Measurements from ENCODE around the gene PABPN1. TPM values are rescaled to one million over a fixed set of nuclear protein-coding genes. Genes with fewer than 3 reads are reported as not detected.

The PABPN1 gene
- total and polyA plus RNA-seq, 2 of the 13 experiments (the other 11 are each of a cell fraction or from before 2014, with no cell fraction given), result 233 to 524 TPM

DNA sequence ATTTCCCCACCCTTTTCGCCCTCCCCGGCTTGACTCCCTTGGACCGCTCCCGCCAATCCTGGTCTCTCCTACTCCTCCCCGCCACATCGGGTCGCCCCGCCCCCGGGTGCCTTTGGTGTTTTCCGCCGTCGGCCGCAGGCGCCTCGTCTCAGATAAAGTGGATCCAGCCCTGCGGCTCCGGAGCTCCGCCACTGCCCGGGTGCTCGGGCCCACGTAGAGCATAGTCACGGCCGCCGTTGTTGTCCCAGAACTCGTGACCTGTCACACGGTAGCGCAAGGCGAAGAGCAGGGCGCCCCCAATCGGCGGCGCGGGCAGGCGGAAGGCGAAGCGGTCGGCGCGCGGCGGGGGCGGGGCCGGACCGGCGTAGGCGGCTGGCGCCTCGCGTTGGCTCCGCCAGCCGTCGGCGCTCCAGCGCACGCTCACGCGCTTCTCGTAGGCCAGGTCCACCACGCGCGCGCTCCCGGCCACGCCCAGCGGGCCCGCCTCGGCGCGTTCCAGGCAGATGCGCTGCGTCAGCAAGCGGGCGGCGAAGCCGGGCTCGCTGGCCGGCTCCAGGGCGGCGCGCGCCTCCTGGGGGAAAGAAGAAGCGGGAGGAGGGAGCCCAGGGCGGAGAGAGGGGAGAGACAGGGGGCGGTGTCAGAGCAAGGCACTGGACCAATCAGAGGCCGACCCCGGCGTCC, 19.8 kb upstream of the PABPN1 start (continued):
- TF ChIP-seq ZUFSP (CRISPR knock-in tag; IDR thresholded peaks at IDR 0.05; ENCODE audit: borderline replicate concordance) (no peak), ZNF326 (CRISPR knock-in tag; IDR thresholded peaks at IDR 0.05; ENCODE audit: borderline replicate concordance) (no peak), ZNF280B (CRISPR knock-in tag; IDR thresholded peaks at IDR 0.05; ENCODE audit: borderline replicate concordance) (no peak; the same call in 1 of the 2 replicates), ZNF619 (CRISPR knock-in tag; IDR thresholded peaks at IDR 0.05) (0 out of 2 replicates have a peak, but pooled peaks have one; percentile 9), LCORL (IDR thresholded peaks at IDR 0.05) (no peak), LCORL (CRISPR knock-in tag; IDR thresholded peaks at IDR 0.05) (no peak), ZBTB8A (CRISPR knock-in tag; IDR thresholded peaks at IDR 0.05; ENCODE audit: borderline replicate concordance, low read depth) (no peak), MED13 (CRISPR knock-in tag; IDR thresholded peaks at IDR 0.05) (peak; percentile 18; the same call in 1 of the 2 replicates), DRAP1 (CRISPR knock-in tag; IDR thresholded peaks at IDR 0.05) (no peak), ZBTB46 (CRISPR knock-in tag; IDR thresholded peaks at IDR 0.05; ENCODE audit: borderline replicate concordance) (no peak), E2F1 (CRISPR knock-in tag; IDR thresholded peaks at IDR 0.05) (peak; percentile 79), WIZ (CRISPR knock-in tag; IDR thresholded peaks at IDR 0.05) (peak; percentile 39; the same call in 1 of the 2 replicates), ZNF644 (CRISPR knock-in tag; IDR thresholded peaks at IDR 0.05; ENCODE audit: low read depth) (peak; percentile 57), ELF1 (CRISPR knock-in tag; IDR thresholded peaks at IDR 0.05) (peak; percentile 87), EZH2 (conservative IDR thresholded peaks at IDR 0.05; ENCODE audit: low read depth, low read length) (no peak)
- TF ChIP-seq, protein P1, sequence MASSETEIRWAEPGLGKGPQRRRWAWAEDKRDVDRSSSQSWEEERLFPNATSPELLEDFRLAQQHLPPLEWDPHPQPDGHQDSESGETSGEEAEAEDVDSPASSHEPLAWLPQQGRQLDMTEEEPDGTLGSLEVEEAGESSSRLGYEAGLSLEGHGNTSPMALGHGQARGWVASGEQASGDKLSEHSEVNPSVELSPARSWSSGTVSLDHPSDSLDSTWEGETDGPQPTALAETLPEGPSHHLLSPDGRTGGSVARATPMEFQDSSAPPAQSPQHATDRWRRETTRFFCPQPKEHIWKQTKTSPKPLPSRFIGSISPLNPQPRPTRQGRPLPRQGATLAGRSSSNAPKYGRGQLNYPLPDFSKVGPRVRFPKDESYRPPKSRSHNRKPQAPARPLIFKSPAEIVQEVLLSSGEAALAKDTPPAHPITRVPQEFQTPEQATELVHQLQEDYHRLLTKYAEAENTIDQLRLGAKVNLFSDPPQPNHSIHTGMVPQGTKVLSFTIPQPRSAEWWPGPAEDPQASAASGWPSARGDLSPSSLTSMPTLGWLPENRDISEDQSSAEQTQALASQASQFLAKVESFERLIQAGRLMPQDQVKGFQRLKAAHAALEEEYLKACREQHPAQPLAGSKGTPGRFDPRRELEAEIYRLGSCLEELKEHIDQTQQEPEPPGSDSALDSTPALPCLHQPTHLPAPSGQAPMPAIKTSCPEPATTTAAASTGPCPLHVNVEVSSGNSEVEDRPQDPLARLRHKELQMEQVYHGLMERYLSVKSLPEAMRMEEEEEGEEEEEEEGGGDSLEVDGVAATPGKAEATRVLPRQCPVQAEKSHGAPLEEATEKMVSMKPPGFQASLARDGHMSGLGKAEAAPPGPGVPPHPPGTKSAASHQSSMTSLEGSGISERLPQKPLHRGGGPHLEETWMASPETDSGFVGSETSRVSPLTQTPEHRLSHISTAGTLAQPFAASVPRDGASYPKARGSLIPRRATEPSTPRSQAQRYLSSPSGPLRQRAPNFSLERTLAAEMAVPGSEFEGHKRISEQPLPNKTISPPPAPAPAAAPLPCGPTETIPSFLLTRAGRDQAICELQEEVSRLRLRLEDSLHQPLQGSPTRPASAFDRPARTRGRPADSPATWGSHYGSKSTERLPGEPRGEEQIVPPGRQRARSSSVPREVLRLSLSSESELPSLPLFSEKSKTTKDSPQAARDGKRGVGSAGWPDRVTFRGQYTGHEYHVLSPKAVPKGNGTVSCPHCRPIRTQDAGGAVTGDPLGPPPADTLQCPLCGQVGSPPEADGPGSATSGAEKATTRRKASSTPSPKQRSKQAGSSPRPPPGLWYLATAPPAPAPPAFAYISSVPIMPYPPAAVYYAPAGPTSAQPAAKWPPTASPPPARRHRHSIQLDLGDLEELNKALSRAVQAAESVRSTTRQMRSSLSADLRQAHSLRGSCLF (CRISPR knock-in tag; IDR thresholded peaks at IDR 0.05; ENCODE audit: borderline replicate concordance), result no peak
- TF ChIP-seq, protein P2, sequence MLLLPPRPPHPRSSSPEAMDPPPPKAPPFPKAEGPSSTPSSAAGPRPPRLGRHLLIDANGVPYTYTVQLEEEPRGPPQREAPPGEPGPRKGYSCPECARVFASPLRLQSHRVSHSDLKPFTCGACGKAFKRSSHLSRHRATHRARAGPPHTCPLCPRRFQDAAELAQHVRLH (CRISPR knock-in tag; IDR thresholded peaks at IDR 0.05; ENCODE audit: borderline replicate concordance, low read depth), result no peak; the same call in none of the 2 replicates
